Right ventricle myocardium superior (tissue), 1 donor: ENCODE results near the gene UBLCP1. TPM values are rescaled to one million over a fixed set of nuclear protein-coding genes. Genes with fewer than 3 reads are reported as not detected.
"Not testable (repeated sequence)": the region's sequence is repeated elsewhere in the genome, so short reads cannot be mapped to it uniquely, and the experiment has no call there.

Source experiments
- ATAC-seq: fragments of 200-7000 bp; cut with Tn5 transposase; one replicate; pipeline ENCODE4 v1.9.1; 2020; ENCODE audit warnings: mild to moderate bottlenecking; ENCODE audit not compliant: poor library complexity
- DNase-seq: peaks from one replicate; pipeline ENCODE4 v3.0.0-alpha.2; 2020
- intact Hi-C: fragments of 100-400 bp; cut with DNase I; formaldehyde crosslinking; loops from one replicate; pipeline ENCODE4 v1.11.2; 2022
- long read RNA-seq: library from polyadenylated mRNA; unstranded; transcript quantifications from one replicate; pipeline ENCODE4 v2.0.0, GENCODE V29; 2021
- total RNA-seq: library from RNA; stranded (reverse); fragmentation: NEBNext Ultra II Directional; extraction: Animal tissue kit (Norgen Biotek cat#: 25700); gene quantifications from one replicate; pipeline ENCODE4 v1.2.1, GENCODE V29; 2021
- donor health status: DM: no; HTN: yes; CAD: no; lungs with severe emphysema.

The UBLCP1 gene, protein sequence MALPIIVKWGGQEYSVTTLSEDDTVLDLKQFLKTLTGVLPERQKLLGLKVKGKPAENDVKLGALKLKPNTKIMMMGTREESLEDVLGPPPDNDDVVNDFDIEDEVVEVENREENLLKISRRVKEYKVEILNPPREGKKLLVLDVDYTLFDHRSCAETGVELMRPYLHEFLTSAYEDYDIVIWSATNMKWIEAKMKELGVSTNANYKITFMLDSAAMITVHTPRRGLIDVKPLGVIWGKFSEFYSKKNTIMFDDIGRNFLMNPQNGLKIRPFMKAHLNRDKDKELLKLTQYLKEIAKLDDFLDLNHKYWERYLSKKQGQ
- 13.3 TPM for total RNA-seq
- long read RNA-seq, transcript UBLCP1-201 (11 exons, 2,392 nt), result major isoform, 25 of 27 reads
- long read RNA-seq, partial matches to known transcripts, result 1 of 27 reads
- long read RNA-seq, other reads (novel, unspliced or antisense), result 1 of 27 reads

DNA sequence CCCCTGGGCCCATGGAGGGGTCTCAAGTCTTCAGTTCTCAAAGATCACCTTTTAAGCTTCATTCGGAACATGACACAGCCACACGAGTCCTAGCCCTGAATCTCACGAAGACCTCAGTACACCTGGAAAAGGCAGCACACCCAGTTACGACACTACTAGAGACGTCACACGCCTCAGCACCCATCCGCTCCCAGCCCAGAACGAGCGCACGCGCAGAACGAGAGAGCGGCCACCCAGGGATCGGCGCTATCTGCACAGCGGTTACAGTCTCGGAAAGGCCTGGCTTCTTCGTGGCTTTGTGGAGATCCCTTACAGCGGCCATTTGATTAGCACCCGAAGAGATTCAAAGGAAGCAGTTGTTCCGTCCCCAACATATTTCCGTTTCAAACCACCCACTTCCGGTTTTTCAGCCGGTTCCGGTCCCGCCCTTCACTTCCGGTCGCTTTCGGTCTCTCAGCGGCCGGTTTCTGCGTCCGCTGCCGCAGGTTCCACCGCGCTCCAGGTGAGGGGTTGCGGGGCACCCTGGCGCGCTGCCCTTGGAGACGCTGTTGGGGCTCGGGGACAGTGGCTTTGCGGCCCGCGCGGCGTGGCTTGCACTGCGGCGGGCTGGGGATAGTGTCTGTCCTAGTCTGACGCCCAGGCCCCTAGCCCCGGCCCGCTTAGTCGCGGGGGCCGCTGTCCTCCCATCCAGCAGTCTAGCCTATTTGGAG, at the start of gene UBLCP1:
TSS of gene UBLCP1 (plus strand) at position 432 of the 710 bp plus-strand sequence. CDS start 5,626 bp downstream, outside the sequence.
- DNase-seq, result peak; percentile 87
- ATAC-seq, result peak; percentile 97
- intact Hi-C loops, result loop anchor here (5.0 kb wide), 2 partner anchors 51 to 101 kb away; no protein-coding TSS in a partner anchor

DNA sequence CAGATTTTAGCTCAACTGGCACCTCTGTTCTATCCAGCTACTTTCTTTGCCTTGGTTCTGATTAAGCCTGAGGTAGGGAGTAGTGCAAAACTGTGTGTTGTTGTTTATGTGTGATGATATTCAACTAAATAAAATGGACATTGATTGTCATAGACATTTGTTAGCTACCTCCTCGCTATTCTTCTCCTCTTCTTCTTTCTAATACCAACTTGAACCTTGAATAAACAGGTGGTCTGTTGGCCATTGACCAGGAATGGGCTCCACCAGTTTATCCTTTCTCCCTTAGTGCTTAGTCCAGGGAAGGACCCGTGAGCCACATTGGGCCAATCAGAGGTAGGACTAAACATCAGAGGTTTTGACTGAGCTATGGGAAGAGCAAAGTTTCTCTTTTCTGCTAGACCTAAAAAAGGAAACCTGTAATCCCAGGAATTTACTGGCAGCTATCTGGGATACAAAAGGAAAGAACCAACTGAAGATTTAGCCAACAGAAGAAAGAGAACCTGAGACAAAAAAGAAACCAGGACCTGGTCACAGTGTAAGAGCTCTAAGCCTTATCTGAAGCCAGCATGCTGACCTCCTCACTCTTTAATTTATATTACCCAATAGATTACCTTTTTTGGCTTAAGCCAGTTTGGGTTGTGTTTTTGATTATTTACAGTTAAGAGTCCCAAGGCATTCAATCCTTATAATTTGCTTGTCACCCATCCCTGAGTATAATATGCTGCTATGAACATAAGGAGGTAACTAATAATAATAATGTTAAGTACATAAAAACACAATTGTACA, 48.4 kb upstream of the UBLCP1 start:
- DNase-seq (no peak), ATAC-seq (no peak)
- intact Hi-C loops, result loop anchor here (5.0 kb wide), 1 partner anchor 48 kb away; the partner anchor contains the start of gene UBLCP1

DNA sequence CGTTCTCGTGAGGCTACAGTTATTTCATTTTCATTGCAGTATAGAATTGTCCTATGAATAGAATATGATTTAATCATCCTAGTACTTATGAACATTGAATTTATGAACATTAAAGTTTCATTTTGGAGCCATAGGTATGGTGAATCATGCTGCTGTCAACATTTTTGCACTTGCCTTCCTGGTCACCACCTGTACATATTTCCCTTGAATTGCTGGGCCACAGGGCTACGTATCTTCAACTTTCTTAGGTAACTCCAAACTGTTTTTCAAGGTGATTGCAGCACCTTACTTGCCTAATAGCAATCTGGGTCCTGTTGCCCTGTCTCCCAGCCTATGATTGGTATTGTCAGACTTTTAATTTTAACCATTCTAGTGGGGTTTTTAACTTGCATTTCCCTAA, 47.2 kb upstream of the UBLCP1 start:
- intact Hi-C loops, result no loop called here
- ATAC-seq (no peak), DNase-seq (no peak)

DNA sequence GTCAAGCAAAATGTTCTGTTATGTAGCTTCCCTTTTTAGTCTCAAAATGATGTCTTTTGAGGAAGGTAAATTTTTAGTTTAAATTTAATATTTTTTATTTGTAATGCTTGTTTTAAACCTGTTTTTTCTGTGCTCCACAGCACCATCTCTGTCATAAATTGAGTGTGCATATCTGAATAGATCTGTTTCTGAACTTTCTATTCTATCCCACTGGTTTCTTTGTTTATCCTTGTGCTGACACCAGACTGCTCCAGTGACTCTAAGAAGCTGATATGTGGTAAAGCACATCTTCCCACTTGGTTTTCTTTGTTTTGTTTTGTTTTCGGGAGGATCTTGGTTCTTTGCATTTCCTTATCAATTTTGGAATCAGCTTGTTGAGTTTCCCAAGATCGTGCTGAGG, 46.6 kb upstream of the UBLCP1 start:
- no peak for DNase-seq
- no peak for ATAC-seq
- intact Hi-C loops, result no loop called here

DNA sequence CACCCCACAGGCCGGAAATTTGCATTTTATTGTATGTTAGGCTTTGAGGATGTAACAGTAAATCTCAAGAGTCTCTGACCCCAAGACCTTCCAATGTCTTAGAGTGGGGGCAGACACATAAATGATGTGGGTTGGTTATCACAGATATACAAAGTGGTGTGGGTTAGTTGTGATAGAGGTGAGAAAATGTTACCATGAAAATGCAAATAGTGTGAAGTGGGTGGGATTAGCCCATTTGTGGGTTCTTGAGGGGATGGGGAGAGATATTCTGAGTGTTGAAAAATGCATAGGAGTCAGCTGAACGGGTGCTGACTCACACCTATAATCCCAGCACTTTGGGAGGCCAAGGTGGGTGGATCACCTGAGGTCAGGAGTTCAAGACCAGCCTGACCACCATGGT, 45.9 kb upstream of the UBLCP1 start:
- no peak for ATAC-seq
- intact Hi-C loops, result no loop called here
- no peak for DNase-seq

DNA sequence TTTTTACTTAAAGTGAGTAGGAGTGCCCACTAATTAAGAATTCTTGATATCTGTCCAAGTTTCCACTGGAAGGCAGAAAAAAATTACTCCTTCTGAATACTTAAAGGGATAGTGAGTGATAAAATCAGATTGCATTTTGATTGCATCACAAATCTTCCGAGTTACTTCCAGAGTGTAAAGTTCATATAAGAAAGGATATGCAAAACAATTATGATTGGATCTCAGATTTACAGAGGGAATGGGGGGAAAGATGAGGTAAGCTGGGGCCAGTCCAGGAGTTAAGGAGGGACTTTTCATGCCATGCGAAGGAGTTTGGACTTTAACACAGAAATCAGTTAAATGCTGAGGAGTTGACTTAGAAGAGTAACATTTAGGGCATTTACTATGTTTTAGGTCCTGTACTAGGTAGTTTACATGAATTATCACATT, 44.5 kb upstream of the UBLCP1 start:
- DNase-seq, result no peak
- no peak for ATAC-seq
- intact Hi-C loops, result no loop called here

DNA sequence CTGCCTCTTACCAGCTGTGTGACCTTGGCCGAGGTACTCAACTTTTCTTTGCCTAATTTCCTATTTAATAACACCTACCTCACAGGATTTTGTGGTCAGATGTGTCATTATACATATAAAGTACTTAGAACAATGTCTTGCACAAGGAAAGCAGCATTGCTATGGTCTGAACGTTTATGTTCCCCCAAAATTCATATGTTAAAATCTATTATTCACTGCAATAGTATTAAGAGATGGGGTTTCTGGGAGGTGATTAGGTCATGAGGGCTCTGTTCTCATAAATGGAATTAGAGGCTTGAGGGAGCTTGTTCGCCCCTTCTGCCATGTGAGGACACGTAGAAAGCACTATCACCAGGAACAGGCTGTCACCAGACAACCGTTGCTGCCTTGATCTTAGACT, 42.9 kb upstream of the UBLCP1 start:
- intact Hi-C loops, result no loop called here
- no peak for ATAC-seq
- no peak for DNase-seq

DNA sequence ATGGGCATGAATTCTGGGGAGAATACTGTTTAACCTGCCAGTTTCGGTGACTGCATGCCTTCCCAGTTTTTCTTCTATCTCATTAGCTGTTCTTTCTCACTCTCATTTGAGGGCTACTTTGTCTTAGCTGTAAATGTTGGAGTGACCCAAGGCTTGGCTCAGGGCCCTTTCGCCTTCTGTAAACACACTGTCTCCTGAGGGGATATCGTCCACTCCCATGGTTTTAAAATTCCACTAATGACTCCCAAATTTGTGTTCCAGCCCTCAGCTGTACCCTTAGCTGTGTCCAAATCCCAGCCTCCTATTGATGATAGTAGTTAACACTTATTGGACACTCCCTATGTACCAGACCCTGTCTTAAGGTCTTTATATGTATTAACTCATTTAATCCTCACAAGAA, 39.6 kb upstream of the UBLCP1 start:
- DNase-seq (no peak), ATAC-seq (peak; percentile 31)
- intact Hi-C loops, result no loop called here

DNA sequence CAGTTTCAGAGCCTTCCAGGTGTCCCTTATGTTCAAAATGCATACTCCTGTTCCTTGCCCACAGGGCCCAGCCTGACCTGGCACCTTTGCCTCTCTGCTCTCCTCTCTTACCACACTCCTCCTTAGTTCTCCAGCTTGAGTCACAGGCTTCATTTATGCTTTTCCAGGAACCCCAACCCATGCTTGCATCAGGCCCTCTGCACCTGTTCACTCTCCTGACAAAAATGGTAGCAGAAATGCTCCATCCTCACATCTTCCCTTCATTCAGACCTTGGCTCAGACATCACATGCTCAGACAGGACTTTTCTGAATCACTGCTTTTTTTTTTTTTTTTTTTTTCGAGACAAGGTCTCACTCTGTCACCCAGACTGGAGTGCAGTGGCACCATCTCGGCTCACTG, 38.6 kb upstream of the UBLCP1 start:
- DNase-seq (no peak), ATAC-seq (no peak)
- intact Hi-C loops, result no loop called here

DNA sequence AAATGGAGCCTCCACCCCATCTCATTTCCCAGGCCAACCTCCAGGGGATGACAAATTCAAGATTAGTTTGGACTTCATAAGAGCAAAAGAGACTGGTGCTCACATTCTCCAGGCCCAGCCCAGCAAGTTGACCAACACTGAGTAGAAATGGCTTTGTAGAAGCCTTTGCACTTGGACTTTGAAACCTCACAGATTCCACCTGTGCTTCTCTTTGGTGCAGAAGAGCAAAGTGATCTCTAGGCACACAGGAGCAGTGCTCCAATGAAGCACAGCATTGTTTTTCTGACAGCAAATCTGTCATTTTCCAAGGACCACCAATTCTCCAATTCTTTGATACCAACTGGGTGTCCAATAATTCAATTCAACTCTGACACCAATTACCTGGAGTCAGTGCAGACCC, 36.6 kb upstream of the UBLCP1 start:
- ATAC-seq (no peak), DNase-seq (no peak)
- intact Hi-C loops, result no loop called here

DNA sequence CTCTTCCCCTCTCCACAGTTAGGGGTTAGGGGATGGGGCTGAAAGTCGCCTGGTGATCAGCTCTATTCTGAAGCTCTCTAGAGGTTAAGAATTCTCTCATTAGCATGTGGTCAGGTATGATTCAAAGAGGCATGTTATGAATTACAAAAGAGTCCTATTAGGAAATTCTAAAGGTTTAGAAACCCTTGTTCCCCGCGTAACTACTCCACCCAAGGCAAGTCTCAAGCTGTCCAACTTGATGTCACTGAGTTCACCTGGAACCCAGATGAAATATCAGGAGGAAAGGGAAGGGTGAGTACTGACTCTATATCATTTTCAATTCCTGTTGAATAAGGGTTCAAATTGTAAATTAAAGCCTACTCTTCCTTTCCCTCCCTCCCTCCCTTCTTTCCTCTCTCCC, 35.6 kb upstream of the UBLCP1 start:
- no peak for DNase-seq
- intact Hi-C loops, result no loop called here
- no peak for ATAC-seq

DNA sequence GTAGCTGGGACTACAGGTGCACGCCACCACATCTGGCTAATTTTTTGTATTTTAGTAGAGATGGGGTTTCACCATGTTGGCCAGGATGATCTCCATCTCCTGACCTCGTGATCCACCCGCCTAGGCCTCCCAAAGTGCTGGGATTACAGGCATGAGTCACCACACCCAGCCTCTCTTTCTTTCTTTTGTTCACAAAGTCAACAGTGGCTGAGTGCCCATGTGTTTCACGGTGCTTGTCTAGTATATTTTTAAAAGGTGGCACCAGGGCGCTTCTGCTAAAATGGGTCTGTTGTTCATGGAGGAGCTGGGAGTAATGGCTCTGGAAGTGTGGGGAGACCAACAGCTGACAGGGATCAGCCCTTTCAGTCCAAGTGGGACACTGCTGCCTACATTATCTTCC, 35.0 kb upstream of the UBLCP1 start:
- intact Hi-C loops, DNase-seq, ATAC-seq: not testable (repeated sequence)

DNA sequence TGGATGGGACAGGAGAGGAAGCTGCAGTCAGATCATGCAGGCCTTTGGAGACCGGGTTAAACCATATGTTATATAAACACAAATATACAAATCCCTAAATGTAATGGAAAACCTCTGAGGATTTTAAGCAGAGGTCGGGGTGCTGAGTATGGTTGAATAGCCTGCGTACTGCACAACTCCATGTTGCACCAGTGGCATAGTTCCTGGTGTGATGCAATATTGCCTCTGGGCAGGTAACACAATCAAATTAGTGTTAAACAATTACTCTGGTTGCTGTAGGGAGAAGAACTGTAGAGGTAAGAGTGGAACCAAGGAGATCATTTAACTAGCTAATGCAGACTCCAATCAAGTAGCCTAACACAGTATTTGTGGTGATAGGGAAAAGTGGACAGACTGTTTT, 32.4 kb upstream of the UBLCP1 start:
- intact Hi-C loops, result no loop called here
- ATAC-seq (no peak), DNase-seq (no peak)

DNA sequence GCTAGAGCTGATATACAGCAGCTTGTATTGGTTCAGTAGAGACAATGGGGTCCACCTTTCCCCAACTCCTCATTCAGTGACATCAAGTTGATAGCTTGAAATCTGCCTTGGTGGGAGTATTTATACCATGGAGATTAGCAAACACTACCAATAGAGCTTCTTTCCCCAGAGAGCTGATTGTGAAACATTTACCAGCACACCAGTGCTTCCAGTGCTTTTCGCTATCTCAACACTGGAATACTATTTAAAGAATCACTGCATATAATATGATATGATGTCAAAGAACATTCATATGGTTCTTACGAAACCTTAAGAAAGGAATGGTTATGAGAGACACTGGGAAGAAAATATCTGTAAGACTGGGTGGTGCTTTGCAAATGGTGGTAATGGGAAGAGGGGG, 31.9 kb upstream of the UBLCP1 start:
- ATAC-seq (no peak), DNase-seq (no peak)
- intact Hi-C loops, result no loop called here

DNA sequence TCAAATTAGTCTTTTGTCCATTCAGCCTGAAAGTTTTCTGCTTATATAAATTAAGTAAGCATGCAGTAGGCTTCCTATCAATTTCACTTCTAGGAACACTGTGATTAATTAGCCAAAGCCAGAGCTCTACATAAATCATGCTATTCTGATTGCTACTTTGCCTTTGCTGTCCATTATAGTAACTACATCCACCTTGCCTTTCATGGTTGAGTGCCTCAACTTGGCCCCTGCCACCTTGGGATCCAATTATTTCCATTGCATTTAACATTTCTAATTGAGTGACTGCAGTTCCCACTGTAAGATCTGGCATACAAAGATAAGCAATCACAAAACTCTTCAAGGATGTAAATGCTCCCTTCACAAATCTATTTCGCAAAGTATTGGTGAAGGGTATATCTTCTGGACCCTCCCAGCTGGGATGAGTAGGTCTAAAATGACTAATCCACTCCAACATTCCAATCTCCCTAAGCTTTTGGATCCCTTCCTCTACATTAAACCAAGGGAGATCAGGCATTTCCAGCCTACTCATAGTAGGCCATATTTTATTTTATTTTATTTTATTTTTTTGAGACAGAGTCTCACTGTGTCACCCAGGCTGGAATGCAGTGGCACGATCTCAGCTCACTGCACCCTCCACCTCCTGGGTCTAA, 27.1 kb upstream of the UBLCP1 start:
- DNase-seq, ATAC-seq, intact Hi-C loops: not testable (repeated sequence)

DNA sequence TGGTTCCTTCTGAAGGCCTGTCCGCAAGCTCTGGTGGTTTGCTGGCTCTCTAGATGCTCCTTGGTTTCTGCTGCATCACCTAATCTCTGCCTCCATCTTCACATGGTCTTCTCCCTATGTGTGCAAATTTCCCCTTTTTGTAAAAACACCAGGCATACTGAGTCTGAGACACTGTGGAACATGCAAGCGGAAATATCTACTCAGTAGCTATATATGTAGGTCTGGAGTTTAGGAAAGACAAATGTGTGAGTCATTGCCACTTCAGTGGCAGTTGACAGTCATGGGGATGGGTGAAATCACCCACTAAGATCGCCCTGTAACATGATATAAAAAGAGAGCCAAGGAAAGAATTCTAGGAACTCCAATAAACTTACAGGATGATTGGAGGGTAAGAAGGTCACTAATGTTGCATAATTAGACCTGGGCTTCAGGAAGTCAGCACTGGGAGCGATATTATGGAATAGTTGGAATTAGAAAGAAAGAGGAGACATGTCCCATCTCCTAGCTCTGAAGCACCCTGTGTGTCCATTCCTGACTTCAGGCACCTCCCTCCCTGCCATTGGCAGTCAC, 22.7 kb upstream of the UBLCP1 start:
- no peak for DNase-seq
- intact Hi-C loops, result no loop called here

DNA sequence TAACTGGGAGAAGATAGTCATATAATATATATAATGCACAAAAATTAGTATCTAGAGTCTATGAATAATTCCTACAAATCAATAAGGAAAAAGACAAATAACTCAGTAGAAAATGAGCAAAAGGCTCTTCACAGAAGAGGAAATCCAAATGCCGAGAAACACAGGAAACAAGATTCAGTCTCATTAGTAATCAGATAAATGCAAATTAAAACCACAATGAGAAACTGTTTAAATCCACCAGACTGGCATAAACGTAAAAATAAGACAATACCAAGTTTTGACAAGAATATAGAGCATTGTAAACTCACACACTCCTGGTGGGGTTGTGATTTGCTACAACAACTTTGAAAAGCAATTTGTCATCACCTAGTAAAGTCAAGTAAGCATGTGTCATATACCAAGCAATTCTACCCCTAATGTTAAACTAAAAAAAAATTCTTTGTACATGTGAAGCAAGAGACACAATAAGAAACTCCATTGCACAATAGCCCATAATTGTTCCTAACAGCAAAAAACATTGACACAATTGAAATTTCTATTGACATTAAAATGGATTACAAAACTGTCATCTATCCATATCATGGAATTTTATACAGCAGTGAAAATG, 21.0 kb upstream of the UBLCP1 start:
- ATAC-seq (no peak), DNase-seq (no peak)

More for the DNA sequence above, 22.7 kb upstream of the UBLCP1 start:
- no peak for ATAC-seq

DNA sequence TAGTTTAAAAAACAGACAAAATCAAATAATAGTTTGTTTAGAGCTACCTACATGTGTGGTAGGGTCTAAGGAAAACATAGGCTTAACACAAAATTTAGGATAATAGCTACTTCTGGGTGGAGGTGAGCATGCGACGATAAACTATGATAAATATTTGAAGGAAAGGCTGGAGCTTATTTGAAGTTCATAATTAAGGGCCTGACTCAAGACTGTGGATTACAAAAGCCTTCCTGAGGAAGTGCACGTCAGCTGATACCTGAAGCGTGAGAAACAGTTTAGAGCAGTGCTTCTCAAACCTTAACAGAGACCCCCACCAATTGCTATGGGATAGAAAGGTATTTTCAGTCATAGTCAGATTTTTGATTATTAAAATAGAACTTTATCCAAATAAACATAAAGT, 20.4 kb upstream of the UBLCP1 start:
- intact Hi-C loops, result no loop called here
- DNase-seq (no peak), ATAC-seq (no peak)

More for the DNA sequence above, 21.0 kb upstream of the UBLCP1 start:
- intact Hi-C loops, result no loop called here
